GM12891 (cell line): Measurements from ENCODE around the gene RPS21.

ENCODE experiments used
- DNase-seq: peaks from one replicate; pipeline ENCODE4 v3.0.0; 2011; ENCODE audit warnings: low spot score; ENCODE audit not compliant: insufficient read length
- FAIRE-seq: peaks from 2 replicates; lab custom pipeline; 2011; peaks lifted over from hg19 to GRCh38; lab: Jason Lieb, UNC
- PAX5 ChIP-seq: IDR thresholded peaks from 2 replicates; pipeline ENCODE4 v1.6.1; 2011; ENCODE audit warnings: low read length, moderate library complexity, mild to moderate bottlenecking; ENCODE audit not compliant: insufficient read depth, severe bottlenecking
- POLR2A ChIP-seq: IDR thresholded peaks from 2 replicates; pipeline ENCODE4 v1.6.1; 2011; ENCODE audit warnings: low read depth, low read length, control low read depth
- POLR2AphosphoS5 ChIP-seq: IDR thresholded peaks from 2 replicates; pipeline ENCODE4 v1.6.1; 2011; ENCODE audit warnings: low read depth, low read length, control low read depth
- POU2F2 ChIP-seq: IDR thresholded peaks from 2 replicates; pipeline ENCODE4 v1.6.1; 2011; ENCODE audit warnings: low read depth, mild to moderate bottlenecking, control low read depth, low read length, moderate library complexity
- SPI1 ChIP-seq: IDR thresholded peaks from 2 replicates; pipeline ENCODE4 v1.6.1; 2011; ENCODE audit warnings: low read depth, low read length, control low read depth
- TAF1 ChIP-seq: IDR thresholded peaks from 2 replicates; pipeline ENCODE4 v1.6.1; 2011; ENCODE audit warnings: low read depth, low read length, control low read depth

RPS21 gene

GRCh38 chr20:62409931-62410745 lies 23.2 kb downstream of the RPS21 start:
- FAIRE-seq (peak; percentile 80), DNase-seq (peak; percentile 74)
- TF ChIP-seq PAX5 = no peak
- TF ChIP-seq SPI1 = no peak
- TF ChIP-seq POU2F2 = no peak
- no peak for TF ChIP-seq POLR2A
- TF ChIP-seq POLR2AphosphoS5 = no peak
- TF ChIP-seq TAF1 = no peak

DNA sequence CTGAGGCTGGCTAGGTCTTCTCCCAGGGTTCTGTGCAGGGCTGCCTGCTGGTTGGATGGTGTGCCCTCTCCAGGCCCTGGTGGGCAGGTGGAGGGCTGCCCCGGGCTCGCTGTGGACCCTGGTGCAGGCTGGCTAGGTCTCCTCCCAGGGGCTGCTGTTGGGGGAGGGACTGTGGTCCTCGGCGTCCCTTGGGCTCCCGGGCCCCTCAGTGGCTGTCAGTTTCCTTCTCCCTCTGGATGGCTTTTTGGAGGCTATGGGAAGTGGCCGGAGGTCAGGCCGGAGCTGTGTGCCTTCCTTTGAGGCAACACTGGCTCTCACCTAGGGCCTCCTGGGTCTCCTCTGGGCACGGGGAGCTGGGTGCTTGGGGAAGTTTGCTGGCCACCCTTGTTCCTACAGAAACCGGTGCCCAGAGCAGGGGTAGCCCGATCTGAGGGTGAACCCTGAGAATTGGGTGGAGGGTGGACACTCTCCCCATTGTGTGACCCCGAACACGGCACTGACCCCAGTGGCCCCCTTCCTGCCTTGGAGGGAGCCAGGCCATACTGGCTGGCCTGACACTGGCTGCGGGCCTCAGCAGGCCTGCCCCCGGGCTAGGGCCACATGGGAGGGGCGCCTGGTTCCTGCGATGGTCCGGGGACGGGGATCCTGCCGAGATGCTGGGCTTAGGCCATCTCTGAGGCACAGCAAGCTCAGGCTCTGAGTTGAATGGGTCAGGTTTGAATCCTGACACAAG lies 24.0 kb downstream of the RPS21 start:
- FAIRE-seq (no peak), DNase-seq (no peak)
- no peak for TF ChIP-seq POLR2A
- no peak for TF ChIP-seq SPI1
- no peak for TF ChIP-seq TAF1
- TF ChIP-seq PAX5 = no peak
- TF ChIP-seq POU2F2 = no peak
- TF ChIP-seq POLR2AphosphoS5 = no peak

GRCh38 chr20:62411479-62412193 lies 24.7 kb downstream of the RPS21 start:
- FAIRE-seq (no peak), DNase-seq (no peak)
- TF ChIP-seq POLR2A = no peak
- no peak for TF ChIP-seq POU2F2
- TF ChIP-seq SPI1 = no peak
- TF ChIP-seq TAF1 = no peak
- no peak for TF ChIP-seq POLR2AphosphoS5
- no peak for TF ChIP-seq PAX5

DNA sequence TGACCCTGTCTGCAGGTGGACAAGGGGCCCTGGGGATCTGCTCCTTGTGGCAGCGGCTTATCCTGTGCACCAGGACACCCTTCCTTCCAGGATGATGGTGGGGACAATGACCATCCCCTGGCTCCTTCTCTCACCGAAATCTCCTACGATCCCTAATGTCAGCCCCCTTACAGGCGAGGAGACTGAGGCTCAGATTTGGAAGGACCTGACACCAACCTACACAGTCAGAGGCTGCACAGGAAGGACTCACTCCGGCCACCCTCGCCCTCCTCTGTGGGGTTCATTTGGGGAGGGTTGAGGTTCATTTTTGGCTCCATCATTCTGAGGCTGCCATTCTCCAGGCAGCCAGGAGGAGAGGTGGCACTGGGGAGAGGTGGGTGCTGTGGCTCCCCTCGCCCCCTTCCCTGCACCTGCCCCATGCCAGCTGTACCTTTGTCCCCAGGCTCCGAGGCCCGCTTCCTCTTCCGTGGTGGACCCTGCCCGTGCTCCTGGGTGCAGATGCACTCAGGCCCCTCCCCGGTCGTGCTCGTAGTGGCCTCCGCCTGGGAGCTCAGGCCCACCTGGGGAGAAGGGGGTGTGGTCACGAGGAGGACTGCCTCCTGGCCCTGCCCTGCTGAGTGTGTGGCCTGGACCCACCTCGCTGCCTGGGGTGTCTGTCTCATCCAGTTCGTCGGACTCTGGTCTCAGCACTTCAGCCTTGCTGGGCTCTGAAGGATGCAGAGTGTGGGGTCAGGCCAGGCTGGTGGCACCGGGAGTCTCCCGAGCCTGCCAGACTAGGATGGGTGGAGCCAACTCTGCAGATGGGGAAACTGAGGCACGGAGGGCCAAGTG lies 25.5 kb downstream of the RPS21 start:
- FAIRE-seq (no peak), DNase-seq (no peak)
- TF ChIP-seq TAF1 = no peak

DNA sequence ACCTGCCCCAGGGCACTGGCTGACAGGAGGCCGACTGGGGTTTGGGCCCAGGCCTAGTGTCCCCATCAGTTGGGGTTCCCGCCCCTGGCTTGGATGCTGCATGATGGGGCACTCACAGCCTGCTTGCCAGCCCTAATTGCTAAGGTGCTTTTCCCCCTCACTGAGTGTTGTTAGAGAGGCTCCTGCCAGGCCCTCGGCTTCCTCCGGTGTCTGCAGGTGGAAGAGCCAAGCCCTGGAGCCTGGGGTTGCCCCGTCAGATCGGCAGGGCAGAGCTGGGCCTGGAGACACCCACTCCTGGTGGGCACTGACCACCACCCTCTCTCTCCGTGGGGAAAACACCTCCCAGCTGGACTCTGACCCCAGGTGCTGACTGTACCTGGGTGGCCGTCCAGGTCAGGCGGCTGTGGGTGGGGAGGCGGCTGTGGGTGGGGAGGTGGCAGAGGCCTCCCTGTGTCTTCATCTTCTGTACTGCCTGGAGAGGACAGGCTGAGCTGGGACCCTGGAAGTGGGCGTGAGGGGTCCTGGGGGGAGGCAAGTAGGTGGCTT lies 26.2 kb downstream of the RPS21 start:
- FAIRE-seq (no peak), DNase-seq (no peak)
- TF ChIP-seq TAF1 (no peak), SPI1 (no peak), POU2F2 (no peak), PAX5 (no peak), POLR2AphosphoS5 (no peak), POLR2A (no peak)

GRCh38 chr20:62413896-62414481 lies 27.1 kb downstream of the RPS21 start:
- TF ChIP-seq POLR2A = no peak
- TF ChIP-seq TAF1 = no peak
- no peak for TF ChIP-seq PAX5
- no peak for TF ChIP-seq POLR2AphosphoS5
- TF ChIP-seq POU2F2 = no peak
- no peak for TF ChIP-seq SPI1
- FAIRE-seq = no peak

DNA sequence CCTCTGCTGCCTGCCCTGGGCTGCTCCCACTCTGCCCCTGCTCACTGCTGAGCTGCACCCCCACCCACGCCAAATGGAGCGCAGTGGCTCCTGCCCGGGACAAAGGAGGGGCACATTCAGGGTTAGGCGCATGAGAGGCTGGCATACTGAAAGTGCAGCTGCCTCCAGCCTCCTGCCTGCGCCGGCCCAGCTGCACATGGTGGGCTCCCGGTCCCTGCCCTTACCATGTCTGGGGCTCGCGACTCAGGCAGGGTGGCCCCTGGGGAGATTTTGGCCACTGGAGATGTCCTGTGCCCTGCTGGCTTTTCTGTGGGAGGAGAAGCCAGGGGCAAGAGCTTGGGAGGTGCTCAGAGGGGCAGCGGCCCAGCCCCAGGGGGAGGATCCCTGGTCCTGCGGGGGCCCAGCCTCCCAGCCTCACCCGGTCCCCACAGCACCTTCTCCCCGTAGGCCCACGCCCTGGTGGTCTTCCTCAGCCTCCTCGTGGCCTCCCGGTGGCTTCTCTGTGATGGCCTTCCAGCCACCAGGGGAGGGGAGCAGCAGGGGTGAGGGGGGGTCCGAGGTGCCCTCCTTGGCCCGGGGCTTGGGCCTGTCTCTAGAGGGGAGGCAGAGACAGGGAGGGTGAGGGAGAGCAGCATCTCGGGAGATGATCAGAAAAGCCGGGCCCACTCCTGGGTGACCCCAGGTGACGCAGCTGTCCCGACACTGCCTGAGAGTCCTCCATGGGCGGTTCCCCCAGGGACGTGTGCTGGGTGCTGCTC lies 28.6 kb downstream of the RPS21 start:
- DNase-seq (no peak), FAIRE-seq (no peak)
- TF ChIP-seq POLR2AphosphoS5 (no peak), SPI1 (no peak), PAX5 (no peak), POU2F2 (no peak), POLR2A (no peak), TAF1 (no peak)

More at GRCh38 chr20:62413896-62414481, 27.1 kb downstream of the RPS21 start:
- no peak for DNase-seq
